Vagina (tissue), 2 donors: Measurements from ENCODE around the gene USP32.

ENCODE experiments used
- POLR2A ChIP-seq, 2 donors: fragments of 450-650 bp; IDR thresholded peaks; one replicate each; pipeline ENCODE4 v1.6.1; 2017; ENCODE audit warnings: antibody characterized with exemption in 2 of 2, mild to moderate bottlenecking in 2 of 2, moderate library complexity in 2 of 2
- POLR2AphosphoS5 ChIP-seq, 2 donors: sonication (generic); formaldehyde crosslinking; IDR thresholded peaks; one replicate each; pipeline ENCODE4 v1.9.0; 2017; ENCODE audit warnings: antibody characterized with exemption in 2 of 2, mild to moderate bottlenecking in 2 of 2, low read depth in 1 of 2; ENCODE audit not compliant: insufficient read depth in 1 of 2
- TF ChIP-seq, protein P1 (sequence below), 3 experiments: fragments of 450-650 bp in 2 of 3; fragments of 200-600 bp in 1 of 3; sonication (generic) in 1 of 3; IDR thresholded peaks; one replicate each; pipeline ENCODE4 v1.5.1; 2017 to 2019; ENCODE audit warnings: antibody characterized with exemption in 3 of 3, mild to moderate bottlenecking in 2 of 3, moderate library complexity in 2 of 3

DNA sequence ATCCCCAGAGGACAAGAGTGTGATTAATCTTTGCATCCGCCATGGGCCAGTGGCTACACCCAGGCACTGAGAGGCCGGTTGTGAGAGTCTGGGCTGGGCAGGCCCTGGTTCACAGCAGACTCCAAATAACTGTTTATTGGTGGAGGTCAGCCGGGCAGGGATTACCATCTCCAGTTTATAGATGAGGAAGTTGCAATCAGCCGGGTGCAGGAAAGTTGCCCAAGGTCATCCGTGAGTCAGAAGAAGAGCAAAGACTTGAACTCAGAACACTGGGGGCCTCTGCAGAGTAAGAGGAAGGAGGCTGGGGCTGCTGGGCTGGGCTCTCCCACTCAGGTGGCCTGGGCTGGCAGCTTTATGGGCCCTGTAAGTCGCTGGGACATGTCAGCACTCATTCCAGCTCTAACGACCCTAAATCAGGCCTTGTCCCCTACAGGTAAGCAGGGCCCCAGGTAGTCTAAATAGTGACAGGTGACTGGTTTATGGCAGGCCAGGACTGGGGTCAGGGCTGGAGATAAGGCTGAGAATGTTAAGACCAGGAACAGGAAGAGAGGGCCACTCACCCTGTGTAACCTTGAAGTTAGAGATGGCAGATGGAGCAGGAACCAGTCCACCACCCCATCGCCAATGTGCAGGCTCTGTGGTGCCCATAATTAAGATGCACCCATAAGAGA is 244.2 kb downstream of the USP32 start:
- TF ChIP-seq POLR2A (IDR thresholded peaks at IDR 0.05) (no peak), POLR2AphosphoS5 (IDR thresholded peaks at IDR 0.05; ENCODE audit: insufficient read depth in 1 of 2, low read depth in 1 of 2) (no peak)
- TF ChIP-seq, protein P1, sequence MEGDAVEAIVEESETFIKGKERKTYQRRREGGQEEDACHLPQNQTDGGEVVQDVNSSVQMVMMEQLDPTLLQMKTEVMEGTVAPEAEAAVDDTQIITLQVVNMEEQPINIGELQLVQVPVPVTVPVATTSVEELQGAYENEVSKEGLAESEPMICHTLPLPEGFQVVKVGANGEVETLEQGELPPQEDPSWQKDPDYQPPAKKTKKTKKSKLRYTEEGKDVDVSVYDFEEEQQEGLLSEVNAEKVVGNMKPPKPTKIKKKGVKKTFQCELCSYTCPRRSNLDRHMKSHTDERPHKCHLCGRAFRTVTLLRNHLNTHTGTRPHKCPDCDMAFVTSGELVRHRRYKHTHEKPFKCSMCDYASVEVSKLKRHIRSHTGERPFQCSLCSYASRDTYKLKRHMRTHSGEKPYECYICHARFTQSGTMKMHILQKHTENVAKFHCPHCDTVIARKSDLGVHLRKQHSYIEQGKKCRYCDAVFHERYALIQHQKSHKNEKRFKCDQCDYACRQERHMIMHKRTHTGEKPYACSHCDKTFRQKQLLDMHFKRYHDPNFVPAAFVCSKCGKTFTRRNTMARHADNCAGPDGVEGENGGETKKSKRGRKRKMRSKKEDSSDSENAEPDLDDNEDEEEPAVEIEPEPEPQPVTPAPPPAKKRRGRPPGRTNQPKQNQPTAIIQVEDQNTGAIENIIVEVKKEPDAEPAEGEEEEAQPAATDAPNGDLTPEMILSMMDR (IDR thresholded peaks at IDR 0.05), result no peak
